GM19351 (cell line): ENCODE data around the gene OR2T6.
"Not testable (repeated sequence)": the region's sequence is repeated elsewhere in the genome, so short reads cannot be mapped to it uniquely, and the experiment has no call there.

ENCODE experiments used
- ATAC-seq: cut with Tn5 transposase; IDR thresholded peaks from one replicate; pipeline ENCODE4 v1.9.1; 2021; ENCODE audit warnings: mild to moderate bottlenecking, moderate library complexity; ENCODE audit not compliant: unreplicated experiment

Gene OR2T6

GRCh38 chr1:248375446-248375845 lies at the start of gene OR2T6:
Gene OR2T6, plus strand, starts transcription at chr1:248375746. Its CDS starts 11,863 bp downstream, at chr1:248387609.
- ATAC-seq, result no peak

GRCh38 chr1:248343451-248343850 lies 32.1 kb upstream of the OR2T6 start:
- no peak for ATAC-seq

GRCh38 chr1:248348475-248348874 lies 27.1 kb upstream of the OR2T6 start, which contains the start of gene OR14C36:
Gene OR14C36, plus strand, starts transcription at chr1:248348775. Its CDS starts 0 bp downstream, at chr1:248348775.
- ATAC-seq, result no peak

GRCh38 chr1:248359415-248359814 lies 16.1 kb upstream of the OR2T6 start:
- ATAC-seq, result no peak

GRCh38 chr1:248361121-248361715 lies 14.3 kb upstream of the OR2T6 start, which contains the start of gene OR2T4:
Gene OR2T4, plus strand, starts transcription at chr1:248361665. Its CDS starts 0 bp downstream, at chr1:248361665.
- ATAC-seq, result no peak

GRCh38 chr1:248366609-248367008 lies 8.9 kb upstream of the OR2T6 start:
- no peak for ATAC-seq

GRCh38 chr1:248372394-248372793 lies 3.2 kb upstream of the OR2T6 start:
- ATAC-seq, result peak; percentile 52

GRCh38 chr1:248373761-248374160 lies 1.8 kb upstream of the OR2T6 start:
- ATAC-seq, result no peak

GRCh38 chr1:248376916-248377315 lies 1.4 kb downstream of the OR2T6 start:
- ATAC-seq, result no peak

- no peak for ATAC-seq
Measured at GRCh38 chr1:248380854-248381253, 5.3 kb downstream of the OR2T6 start.

- ATAC-seq, result no peak
Measured at GRCh38 chr1:248388426-248388825, 12.9 kb downstream of the OR2T6 start.

GRCh38 chr1:248393050-248393449 lies 17.5 kb downstream of the OR2T6 start:
- ATAC-seq, result no peak

- ATAC-seq, result no peak
Measured at GRCh38 chr1:248402748-248403147, 27.2 kb downstream of the OR2T6 start, which contains the start of gene OR2T1. Gene OR2T1, plus strand, starts transcription at chr1:248403048. Its CDS starts 3,100 bp downstream, at chr1:248406148.

- ATAC-seq, result no peak
Measured at GRCh38 chr1:248404024-248404423, 28.5 kb downstream of the OR2T6 start.

GRCh38 chr1:248406721-248407692 lies 31.5 kb downstream of the OR2T6 start:
- ATAC-seq, result peak; percentile 69

- ATAC-seq, result no peak
Measured at GRCh38 chr1:248416226-248416625, 40.7 kb downstream of the OR2T6 start.

- ATAC-seq, result no peak
Measured at GRCh38 chr1:248417854-248418253, 42.3 kb downstream of the OR2T6 start.

GRCh38 chr1:248421384-248421783 lies 45.8 kb downstream of the OR2T6 start:
- ATAC-seq, result no peak

GRCh38 chr1:248427526-248428191 lies 52.1 kb downstream of the OR2T6 start:
- ATAC-seq, result peak; percentile 42

GRCh38 chr1:248428192-248428533 lies 52.6 kb downstream of the OR2T6 start:
- ATAC-seq, result peak; percentile 88

GRCh38 chr1:248431683-248432082 lies 56.1 kb downstream of the OR2T6 start:
- ATAC-seq, result not testable (repeated sequence)
